Thoracic aorta (tissue), 2 donors: Measurements from ENCODE around the gene IL4I1. TPM values are rescaled to one million over a fixed set of nuclear protein-coding genes. Genes with fewer than 3 reads are reported as not detected.

Experiments used
- ATAC-seq: fragments of 150-250 bp; one replicate; pipeline ENCODE4 v1.8.0; 2017; ENCODE audit warnings: low read depth; ENCODE audit not compliant: insufficient number of reproducible peaks, low FRiP score
- DNase-seq: peaks from one replicate; pipeline ENCODE4 v3.0.0-alpha.2; 2020; ENCODE audit warnings: low spot score
- H3K27ac ChIP-seq, 2 donors: fragments of 200-600 bp; sonication (generic); 1 replicate in 1 of 2; 2 replicates in 1 of 2; pipeline ENCODE4 v1.5.1; 2016; ENCODE audit warnings: mild to moderate bottlenecking in 2 of 2, moderate library complexity in 2 of 2
- H3K27me3 ChIP-seq: fragments of 200-600 bp; sonication (generic); replicated peaks from 2 replicates; pipeline ENCODE4 v1.6.0; 2016; ENCODE audit warnings: mild to moderate bottlenecking; ENCODE audit not compliant: insufficient read depth
- H3K36me3 ChIP-seq: fragments of 200-600 bp; sonication (generic); one replicate; pipeline ENCODE4 v1.5.1; 2016
- H3K4me1 ChIP-seq, 2 donors: fragments of 200-600 bp; sonication (generic); 1 replicate in 1 of 2; 2 replicates in 1 of 2; pipeline versions ENCODE4 v1.5.1 to v1.6.0; 2016; ENCODE audit warnings: low read depth in 2 of 2, mild to moderate bottlenecking in 1 of 2; ENCODE audit not compliant: control insufficient read depth in 1 of 2
- H3K4me3 ChIP-seq: fragments of 200-600 bp; sonication (generic); 2 replicates; pipeline ENCODE4 v1.5.1; 2016; ENCODE audit warnings: mild to moderate bottlenecking
- H3K9me3 ChIP-seq: fragments of 200-600 bp; sonication (generic); 2 replicates; pipeline ENCODE4 v1.5.1; 2016
- total RNA-seq, 2 donors: library from RNA; depleted of rRNA; stranded (reverse); fragments of >200 nt; gene quantifications; one replicate each; pipeline versions ENCODE4 v1.1.0 to v1.2.3, GENCODE V29; 2016
- TF ChIP-seq, protein P1 (sequence below): fragments of 200-600 bp; sonication (generic); IDR thresholded peaks from one replicate; pipeline ENCODE4 v1.5.1; 2019; ENCODE audit warnings: antibody characterized with exemption

Gene IL4I1
- total RNA-seq, 2 donors from 2014 or later = 1.5 to 2.2 TPM

DNA sequence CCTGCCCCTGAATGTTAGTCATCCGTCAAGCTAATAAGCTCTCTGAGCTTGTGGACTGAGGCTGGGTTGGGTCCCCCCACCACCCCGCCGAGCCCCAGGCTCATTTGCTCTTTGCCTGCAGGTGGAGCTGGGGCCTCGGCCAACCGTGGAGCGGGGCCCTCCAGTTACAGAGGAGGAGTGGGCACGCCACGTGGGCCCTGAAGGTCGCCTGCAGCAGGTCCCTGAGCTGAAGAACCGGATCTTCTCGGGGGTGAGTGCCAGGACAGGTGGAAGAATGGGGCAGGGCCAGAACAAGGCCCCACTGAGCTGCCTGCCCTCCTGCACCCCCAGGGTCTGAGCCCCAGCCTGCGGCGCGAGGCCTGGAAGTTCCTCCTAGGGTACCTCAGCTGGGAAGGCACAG, 14.0 kb downstream of the IL4I1 start:
- H3K36me3 ChIP-seq = peaks cover 48% of the 10 kb centered on the region
- DNase-seq (no peak), ATAC-seq (no peak)

DNA sequence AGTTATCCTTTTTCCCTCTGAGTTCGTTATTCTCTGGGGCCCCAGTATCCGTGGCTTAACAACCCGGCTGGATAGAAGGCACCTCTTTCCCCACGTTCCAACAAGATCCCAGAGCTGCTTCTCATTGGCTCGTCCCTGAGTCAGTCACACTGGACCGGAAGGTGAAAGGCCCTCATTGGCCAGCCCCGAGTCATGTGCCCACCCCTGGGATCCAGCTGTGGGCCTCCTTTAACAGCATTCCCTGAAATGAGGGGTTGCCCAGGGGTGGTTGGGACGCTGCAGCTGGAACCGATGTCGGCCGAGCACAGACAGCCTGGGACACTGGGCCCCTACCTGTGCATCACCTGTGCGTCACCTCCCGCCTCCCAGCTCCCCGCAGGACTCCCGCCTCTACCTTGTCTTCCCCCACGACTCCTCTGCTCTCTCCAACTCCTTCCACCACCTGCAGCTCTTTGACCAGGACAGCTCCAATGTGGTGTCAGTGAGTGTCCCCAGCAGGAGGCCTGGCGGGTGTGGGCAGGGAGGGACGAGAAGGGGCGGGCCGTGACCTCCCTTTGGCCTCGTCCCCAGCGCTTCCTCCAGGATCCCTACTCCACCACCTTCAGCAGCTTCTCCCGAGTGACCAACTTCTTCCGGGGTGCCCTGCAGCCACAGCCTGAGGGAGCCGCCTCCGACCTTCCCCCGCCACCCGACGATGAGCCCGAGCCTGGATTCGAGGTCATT, 14.9 kb downstream of the IL4I1 start:
- no peak for DNase-seq
- ATAC-seq = no peak
- no peak overlapping the region for H3K27ac ChIP-seq
- no peak overlapping the region for H3K4me3 ChIP-seq
- TF ChIP-seq, protein P1, sequence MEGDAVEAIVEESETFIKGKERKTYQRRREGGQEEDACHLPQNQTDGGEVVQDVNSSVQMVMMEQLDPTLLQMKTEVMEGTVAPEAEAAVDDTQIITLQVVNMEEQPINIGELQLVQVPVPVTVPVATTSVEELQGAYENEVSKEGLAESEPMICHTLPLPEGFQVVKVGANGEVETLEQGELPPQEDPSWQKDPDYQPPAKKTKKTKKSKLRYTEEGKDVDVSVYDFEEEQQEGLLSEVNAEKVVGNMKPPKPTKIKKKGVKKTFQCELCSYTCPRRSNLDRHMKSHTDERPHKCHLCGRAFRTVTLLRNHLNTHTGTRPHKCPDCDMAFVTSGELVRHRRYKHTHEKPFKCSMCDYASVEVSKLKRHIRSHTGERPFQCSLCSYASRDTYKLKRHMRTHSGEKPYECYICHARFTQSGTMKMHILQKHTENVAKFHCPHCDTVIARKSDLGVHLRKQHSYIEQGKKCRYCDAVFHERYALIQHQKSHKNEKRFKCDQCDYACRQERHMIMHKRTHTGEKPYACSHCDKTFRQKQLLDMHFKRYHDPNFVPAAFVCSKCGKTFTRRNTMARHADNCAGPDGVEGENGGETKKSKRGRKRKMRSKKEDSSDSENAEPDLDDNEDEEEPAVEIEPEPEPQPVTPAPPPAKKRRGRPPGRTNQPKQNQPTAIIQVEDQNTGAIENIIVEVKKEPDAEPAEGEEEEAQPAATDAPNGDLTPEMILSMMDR = no peak
- H3K9me3 ChIP-seq = no peaks in the 10 kb centered on the region
- H3K4me1 ChIP-seq = peaks cover 3 to 15% of the 10 kb centered on the region in 2 donors
- H3K27me3 ChIP-seq = no peaks in the 10 kb centered on the region
- H3K36me3 ChIP-seq = peaks cover 48% of the 10 kb centered on the region

More for the DNA sequence above, 14.0 kb downstream of the IL4I1 start:
- TF ChIP-seq, protein P1 = no peak
- no peak overlapping the region for H3K27ac ChIP-seq
- peaks cover 3 to 15% of the 10 kb centered on the region in 2 donors for H3K4me1 ChIP-seq
- H3K4me3 ChIP-seq = no peak overlapping the region
- H3K27me3 ChIP-seq = no peaks in the 10 kb centered on the region
- no peaks in the 10 kb centered on the region for H3K9me3 ChIP-seq

DNA sequence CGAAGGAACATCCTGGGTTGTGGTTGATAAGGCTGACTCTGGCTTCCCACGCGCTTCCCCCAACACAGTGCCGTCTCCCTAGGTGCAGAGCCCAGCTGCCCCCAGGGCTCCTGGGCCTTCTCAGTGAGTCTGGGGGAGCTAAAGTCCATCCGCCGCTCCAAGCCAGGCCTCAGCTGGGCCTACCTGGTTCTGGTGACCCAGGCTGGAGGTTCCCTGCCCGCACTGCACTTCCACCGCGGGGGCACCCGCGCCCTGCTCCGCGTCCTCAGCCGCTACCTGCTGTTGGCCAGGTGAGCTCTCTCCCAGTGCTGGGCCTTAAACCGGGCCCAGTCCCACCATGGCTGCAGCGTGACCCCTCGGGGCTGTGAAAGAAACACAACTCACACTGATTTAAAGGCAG, 15.5 kb downstream of the IL4I1 start:
- ATAC-seq (no peak), DNase-seq (no peak)
- no peak overlapping the region for H3K27ac ChIP-seq
- H3K27me3 ChIP-seq = no peaks in the 10 kb centered on the region
- peaks cover 3 to 15% of the 10 kb centered on the region in 2 donors for H3K4me1 ChIP-seq
- TF ChIP-seq, protein P1 = no peak
- no peaks in the 10 kb centered on the region for H3K9me3 ChIP-seq
- H3K36me3 ChIP-seq = peaks cover 48% of the 10 kb centered on the region
- no peak overlapping the region for H3K4me3 ChIP-seq

DNA sequence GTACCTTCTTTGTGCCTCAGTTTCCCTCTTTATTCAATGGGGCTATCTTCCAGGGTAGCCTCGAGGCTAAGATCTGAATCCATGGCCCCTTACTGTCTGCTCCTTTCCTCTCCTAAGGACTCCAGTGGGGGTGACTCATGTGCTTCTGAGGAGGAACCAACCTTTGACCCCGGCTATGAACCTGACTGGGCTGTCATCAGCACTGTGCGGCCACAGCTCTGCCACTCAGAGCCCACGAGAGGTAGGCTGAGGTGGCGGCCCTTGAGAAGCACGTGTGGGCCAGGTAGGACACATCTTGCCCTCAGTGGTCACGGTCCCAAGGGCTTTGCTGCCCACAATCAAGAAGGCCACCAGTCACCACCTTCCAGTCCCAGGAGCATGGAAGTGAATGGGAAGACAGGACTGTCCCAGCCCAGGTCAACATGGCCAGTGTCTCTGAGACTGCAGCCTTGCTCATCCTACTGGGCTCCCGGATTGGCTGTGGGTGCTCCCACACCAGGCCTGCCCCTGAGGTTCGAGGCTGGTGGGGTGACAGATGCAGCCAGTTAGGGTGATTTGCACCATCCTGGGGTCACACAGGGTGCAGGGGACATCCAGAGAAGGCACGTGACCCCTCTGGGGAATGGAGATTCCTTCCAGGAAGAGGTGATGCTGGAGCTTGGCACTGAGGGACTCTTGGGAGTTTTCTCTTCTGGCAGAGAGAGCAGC, 16.4 kb downstream of the IL4I1 start:
- Histone ChIP-seq H3K27me3 (no peaks in the 10 kb centered on the region), H3K4me3 (no peak overlapping the region), H3K9me3 (no peaks in the 10 kb centered on the region), H3K36me3 (peaks cover 48% of the 10 kb centered on the region), H3K4me1 (peaks cover 8 to 22% of the 10 kb centered on the region in 2 donors), H3K27ac (no peak overlapping the region)
- TF ChIP-seq, protein P1 = no peak
- DNase-seq = no peak
- ATAC-seq = no peak

DNA sequence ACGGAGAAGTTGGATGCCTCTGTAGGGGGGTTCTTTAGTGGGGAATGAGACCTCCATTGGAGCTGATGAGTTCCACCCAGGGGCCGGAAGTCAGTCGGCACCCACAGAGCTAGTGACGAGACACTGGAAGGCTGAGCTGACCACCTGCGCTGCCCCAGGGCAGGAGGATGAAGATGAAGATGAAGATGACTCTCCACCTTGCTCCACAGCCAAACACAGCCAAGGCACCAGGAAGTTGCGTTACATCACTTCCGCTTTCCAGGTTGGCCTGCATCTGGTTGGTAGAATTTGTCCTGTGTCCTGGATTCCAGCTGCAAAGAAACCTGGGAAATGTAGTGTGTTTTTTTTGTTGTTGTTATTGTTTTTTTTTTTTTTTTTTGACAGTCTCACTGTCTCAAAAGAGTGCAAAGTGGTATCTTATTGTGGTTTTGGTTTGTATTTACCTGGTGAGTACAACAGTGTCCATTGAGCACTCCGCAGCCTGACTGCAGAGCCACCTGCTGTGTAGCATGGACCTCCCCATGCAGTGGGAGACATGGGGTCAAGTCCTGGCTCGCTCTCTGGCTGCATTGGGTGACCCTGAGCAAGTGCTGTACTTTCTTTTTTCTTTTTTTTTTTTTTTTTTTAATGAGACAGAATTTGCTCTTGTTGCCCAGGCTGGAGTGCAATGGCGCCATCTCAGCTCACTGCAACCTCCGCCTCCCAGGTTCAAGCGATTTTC, 17.3 kb downstream of the IL4I1 start:
- TF ChIP-seq, protein P1 = no peak
- H3K9me3 ChIP-seq = no peaks in the 10 kb centered on the region
- ATAC-seq = no peak
- no peak for DNase-seq
- H3K36me3 ChIP-seq = peaks cover 40% of the 10 kb centered on the region
- no peaks in the 10 kb centered on the region for H3K27me3 ChIP-seq
- peaks cover 9 to 30% of the 10 kb centered on the region in 2 donors for H3K4me1 ChIP-seq
- no peak overlapping the region for H3K4me3 ChIP-seq
- H3K27ac ChIP-seq = no peak overlapping the region
